GM21737 (cell line): ENCODE data around the gene NELL1.

ENCODE experiments used
- ATAC-seq: cut with Tn5 transposase; IDR thresholded peaks from one replicate; pipeline ENCODE4 v1.9.1; 2021; ENCODE audit warnings: mild to moderate bottlenecking, moderate library complexity; ENCODE audit not compliant: unreplicated experiment

The NELL1 gene

DNA sequence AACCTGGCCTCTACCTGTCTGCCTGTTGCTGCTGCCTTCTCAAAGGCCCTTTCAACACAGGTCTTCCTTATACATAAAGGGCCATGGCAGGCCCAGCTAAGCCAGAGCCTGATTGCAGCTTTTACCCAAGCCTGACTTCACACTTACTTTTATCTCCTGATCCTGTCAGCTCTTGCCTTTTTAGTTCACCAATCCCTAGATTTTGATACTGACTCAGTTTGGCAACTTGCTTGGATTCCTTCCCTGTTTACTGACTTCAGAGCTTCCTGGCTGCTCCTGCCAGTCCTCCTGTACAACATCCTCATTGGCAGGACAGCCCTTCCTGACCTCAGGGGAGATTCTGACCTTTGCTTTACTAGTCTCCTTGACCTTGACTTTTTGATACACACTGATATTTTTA lies 195.2 kb downstream of the NELL1 start:
- no peak for ATAC-seq

- ATAC-seq, result no peak
These were observed 195.8 kb downstream of the NELL1 start for GRCh38 chr11:20865161-20865560.

DNA sequence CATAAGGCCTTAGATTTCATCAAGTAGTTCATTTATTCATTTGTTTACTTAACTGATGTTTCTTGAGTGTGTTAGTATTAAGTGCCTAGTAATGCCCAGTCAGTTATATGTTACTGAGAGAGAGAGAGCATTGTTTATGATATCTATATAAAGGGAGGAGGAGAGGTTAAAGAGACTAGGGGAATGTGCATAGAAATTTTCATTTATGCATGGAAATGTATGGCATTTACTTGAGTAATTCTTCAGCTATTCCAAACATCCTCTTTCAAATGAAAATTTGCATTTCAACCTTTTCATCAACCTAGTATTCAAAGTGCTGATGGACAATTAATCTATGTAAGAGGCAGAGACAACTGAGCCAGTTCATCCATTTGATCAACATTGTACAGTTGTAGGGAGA lies 199.7 kb downstream of the NELL1 start:
- no peak for ATAC-seq

- no peak for ATAC-seq
These were observed 203.7 kb downstream of the NELL1 start for GRCh38 chr11:20873054-20873453.

DNA sequence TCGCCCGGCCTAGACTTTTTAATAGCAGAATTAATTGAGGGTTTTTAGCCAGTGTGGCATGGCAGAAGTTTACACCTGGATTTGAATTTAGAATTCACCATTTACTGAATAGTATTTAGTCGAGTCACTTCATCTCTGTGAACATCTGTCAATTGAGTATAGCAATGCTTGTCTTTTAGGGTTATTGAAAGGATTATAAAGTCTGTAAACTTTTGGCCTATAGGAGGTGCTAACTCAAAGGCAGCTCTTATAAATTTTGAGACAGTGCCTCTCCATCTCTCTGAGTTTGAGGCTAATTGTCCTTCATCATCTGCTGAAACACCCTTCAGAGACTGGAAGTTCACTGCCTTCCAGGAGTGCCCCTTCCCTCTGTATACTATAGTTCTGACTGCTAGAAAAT lies 205.0 kb downstream of the NELL1 start:
- no peak for ATAC-seq

- ATAC-seq, result no peak
These were observed 206.5 kb downstream of the NELL1 start for GRCh38 chr11:20875889-20876288.

DNA sequence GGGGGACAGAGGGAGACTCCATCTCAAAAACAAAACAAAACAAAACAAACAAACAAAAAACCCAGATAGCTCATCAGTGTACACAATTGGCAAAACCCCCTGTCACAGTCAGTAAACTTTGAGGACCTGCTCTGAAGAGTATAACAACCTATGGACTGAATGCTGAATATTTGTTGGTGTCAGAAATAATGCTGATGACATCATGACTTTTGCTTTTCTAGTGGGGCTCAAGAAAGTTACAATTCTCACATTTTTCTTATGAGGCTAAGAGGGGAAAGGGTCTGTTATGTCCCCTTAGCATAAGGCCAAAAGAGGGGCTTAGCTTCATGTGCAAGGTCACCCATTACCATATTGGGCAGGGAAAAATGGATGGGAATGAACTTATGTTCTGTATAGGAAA lies 207.4 kb downstream of the NELL1 start:
- no peak for ATAC-seq

DNA sequence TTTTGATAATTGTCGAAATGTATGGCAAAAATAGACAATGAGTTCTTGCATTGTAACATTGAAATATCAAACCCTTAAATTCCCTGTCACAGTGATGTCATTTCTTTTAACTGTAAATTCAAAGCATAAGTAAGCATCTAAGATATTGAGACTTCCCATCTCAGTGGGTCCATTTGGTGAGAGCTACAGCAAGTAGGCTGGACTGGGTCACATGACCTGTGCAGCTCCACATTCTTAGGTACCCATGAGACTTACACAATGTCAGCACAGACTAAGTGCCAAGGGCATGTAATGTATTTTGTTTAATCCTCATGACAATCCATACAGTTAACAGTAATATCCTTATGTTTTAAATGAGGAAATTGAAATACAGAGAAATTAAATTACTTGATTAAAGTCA lies 210.7 kb downstream of the NELL1 start:
- ATAC-seq, result no peak

- ATAC-seq, result no peak
These were observed 212.1 kb downstream of the NELL1 start for GRCh38 chr11:20881328-20882079.

DNA sequence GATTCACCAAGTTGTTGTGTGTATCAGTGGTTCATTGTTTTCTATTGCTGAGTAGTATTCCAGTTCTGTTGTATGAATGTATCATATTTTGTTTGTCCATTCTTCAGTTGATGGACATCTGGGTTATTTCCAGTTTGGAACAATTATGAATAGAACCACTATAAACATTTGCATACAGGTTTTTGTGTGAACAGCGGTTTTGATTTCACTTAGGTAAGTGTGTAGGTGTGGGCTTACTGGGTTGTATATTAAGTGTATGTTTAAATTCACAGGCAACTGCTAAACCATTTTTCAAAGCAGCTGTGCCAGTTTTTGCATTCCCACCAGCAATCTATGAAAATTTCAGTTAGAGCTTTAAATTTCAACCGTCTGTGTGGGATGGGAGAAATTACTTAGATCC lies 217.8 kb downstream of the NELL1 start:
- ATAC-seq, result no peak

DNA sequence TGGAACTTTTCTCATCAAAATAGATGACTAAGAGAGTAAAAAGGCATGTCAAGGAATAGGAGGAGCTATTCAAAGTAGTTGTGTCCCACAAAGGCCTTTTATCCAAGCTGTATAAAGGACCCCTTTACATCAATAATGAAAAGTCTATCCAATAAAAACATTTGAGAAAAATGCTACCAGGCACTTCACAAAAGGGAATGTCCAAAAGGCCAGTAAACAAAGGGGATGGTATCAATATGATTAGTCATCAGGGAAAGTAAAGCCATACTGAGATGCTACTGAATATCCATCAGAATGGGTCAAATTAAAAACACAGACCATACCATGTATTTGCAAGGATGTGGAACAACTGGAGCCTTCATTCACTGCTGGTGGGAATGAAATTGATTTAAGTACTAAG lies 224.9 kb downstream of the NELL1 start:
- no peak for ATAC-seq

- no peak for ATAC-seq
These were observed 240.8 kb downstream of the NELL1 start for GRCh38 chr11:20909995-20910726.

DNA sequence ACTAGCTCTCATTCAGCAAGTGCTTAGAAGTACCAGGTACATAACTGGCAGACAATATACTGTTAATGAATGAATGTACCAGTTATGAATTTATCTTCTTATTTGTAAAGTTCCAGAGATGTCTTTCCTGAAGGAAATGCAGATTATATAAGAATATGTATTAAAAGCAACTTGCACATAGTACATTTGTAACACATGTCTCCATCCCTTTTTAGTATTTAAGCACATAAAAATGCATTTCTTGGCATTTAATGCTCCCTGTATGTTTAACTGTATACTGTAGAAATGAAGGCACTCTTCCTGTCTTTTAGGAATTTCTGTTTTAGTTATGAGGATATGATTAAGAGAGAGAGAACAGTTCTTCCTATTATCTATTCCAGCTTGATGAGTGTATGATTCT lies 241.3 kb downstream of the NELL1 start:
- ATAC-seq, result no peak

- ATAC-seq, result no peak
These were observed 242.9 kb downstream of the NELL1 start for GRCh38 chr11:20912065-20912821.

DNA sequence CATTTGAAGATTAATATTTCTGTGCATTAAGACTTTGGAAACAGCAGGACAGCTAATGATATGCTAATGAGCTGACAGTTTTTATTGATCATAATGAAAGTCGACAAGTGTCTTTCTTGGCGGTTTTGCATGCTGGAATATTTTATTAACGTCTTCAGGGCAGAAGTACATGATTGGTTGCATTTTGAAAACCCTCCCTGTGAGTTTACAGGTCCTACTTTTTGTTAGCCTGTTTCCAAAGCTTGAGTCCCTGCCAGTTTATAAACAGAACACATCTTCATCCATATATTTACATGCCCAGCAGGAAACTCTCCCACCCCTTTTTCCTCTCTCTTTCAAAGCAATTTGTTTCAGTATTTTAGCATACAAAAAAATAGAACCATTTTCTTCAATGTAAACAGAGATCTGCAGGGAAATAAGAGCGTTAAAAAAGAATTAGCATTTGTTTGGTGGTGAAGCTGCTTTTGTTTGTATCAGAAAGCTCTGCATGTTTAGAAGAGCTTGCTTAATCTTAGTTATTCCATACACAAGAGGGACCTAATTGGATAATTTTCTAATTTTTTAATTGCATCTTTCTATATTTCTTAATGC lies 243.6 kb downstream of the NELL1 start:
- no peak for ATAC-seq

DNA sequence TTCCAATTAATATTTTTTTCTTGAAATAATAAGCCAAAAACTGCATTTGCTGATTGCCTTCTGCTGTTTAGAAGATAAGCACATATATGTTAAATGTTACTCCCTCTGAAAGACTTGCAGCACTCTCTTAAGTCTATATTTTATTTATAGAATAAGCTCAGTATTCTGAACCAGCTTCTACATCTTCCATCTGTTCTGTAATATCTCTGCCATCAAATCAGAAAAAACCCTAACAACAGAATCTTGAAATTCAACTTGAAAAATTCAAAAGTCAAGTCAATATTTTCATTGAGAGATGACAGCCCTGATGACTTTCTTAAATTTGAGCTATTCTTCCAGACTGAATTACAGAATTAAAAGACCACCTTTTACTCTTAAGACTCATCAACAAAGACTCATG lies 247.9 kb downstream of the NELL1 start:
- no peak for ATAC-seq

- no peak for ATAC-seq
These were observed 257.6 kb downstream of the NELL1 start for GRCh38 chr11:20926799-20927540.

DNA sequence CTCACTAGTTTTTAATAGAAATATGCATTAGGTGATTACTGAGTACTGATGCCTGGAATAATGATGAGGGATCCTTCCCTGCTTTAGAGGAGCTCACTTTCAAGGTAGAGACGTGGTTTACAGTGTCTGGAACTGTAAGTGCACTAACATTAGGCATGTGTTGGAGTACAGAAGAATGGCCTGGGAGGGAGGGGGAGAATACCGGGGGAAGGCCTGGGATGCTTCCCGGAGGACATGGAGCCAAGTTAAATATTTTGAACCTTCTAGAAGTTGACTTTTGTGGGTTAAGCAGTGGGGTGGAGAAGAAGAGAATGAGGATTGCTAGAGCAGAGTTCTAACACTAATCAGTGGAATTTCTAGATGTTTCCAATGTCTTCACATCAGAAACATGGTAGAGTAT lies 261.6 kb downstream of the NELL1 start:
- ATAC-seq, result no peak

GRCh38 chr11:20933086-20933485 lies 263.7 kb downstream of the NELL1 start:
- ATAC-seq, result no peak

DNA sequence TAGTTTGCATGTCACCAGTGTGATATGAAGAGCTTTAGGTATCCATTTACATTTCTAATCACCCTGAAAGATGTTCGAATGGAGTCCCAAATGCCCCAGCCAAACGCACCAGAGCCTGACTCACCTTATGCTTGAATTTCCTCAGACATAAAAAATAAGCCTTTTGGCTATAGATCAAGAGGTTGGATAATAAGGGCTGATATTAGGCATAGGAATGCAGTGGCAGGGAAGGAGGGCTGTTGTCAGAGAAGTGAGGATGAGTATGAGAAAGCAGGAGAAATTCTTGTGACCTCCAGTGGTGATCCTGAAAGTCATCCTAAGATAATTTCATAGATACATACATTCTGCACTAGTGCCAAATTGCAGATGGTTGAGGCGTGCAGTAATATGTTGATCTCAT lies 264.6 kb downstream of the NELL1 start:
- ATAC-seq, result no peak

- no peak for ATAC-seq
These were observed 265.1 kb downstream of the NELL1 start for GRCh38 chr11:20934516-20934915.
